Bronchial epithelial cell (primary cell): Measurements from ENCODE around the gene ZDHHC13. TPM values are rescaled to one million over a fixed set of nuclear protein-coding genes. Genes with fewer than 3 reads are reported as not detected.

ENCODE experiments used
- DNase-seq: peaks from one replicate; pipeline ENCODE4 v3.0.0-alpha.2; 2010; ENCODE audit warnings: low read depth
- FAIRE-seq: peaks from 2 replicates; lab custom pipeline; 2011; peaks lifted over from hg19 to GRCh38; lab: Jason Lieb, UNC
- H3K27me3 ChIP-seq: 2 replicates; pipeline ENCODE4 v1.5.1; 2011; ENCODE audit warnings: low read length; ENCODE audit not compliant: control insufficient read depth, insufficient read depth
- H3K36me3 ChIP-seq: 2 replicates; pipeline ENCODE4 v1.5.1; 2011; ENCODE audit warnings: low read length; ENCODE audit not compliant: control insufficient read depth, insufficient read depth
- H3K4me3 ChIP-seq: 2 replicates; pipeline ENCODE4 v1.5.1; 2011; ENCODE audit warnings: mild to moderate bottlenecking, low read depth, low read length, control low read depth
- CTCF ChIP-seq: IDR thresholded peaks from 2 replicates; pipeline ENCODE4 v1.5.1; 2011; ENCODE audit warnings: mild to moderate bottlenecking, moderate library complexity, low read length, control low read depth, inconsistent platforms; ENCODE audit not compliant: insufficient read depth, severe bottlenecking
- total RNA-seq: library from RNA; depleted of rRNA; stranded (reverse); fragments of >200 nt; gene quantifications from 2 replicates; pipeline ENCODE4 v1.2.1, GENCODE V29; 2014

The ZDHHC13 gene
- total RNA-seq, 1 donor from 2014 or later = 21.6 TPM

- no peaks in the 10 kb centered on the region for H3K36me3 ChIP-seq
- peaks cover 2% of the 10 kb centered on the region for H3K27me3 ChIP-seq
- no peak overlapping the region for H3K4me3 ChIP-seq
- TF ChIP-seq CTCF = no peak
- FAIRE-seq (no peak), DNase-seq (no peak)
Measured at GRCh38 chr11:19204836-19205235, 87.9 kb downstream of the ZDHHC13 start.

GRCh38 chr11:19208181-19208580 lies 91.2 kb downstream of the ZDHHC13 start:
- FAIRE-seq (no peak), DNase-seq (no peak)
- no peak overlapping the region for H3K4me3 ChIP-seq
- peaks cover 2% of the 10 kb centered on the region for H3K27me3 ChIP-seq
- TF ChIP-seq CTCF = no peak
- H3K36me3 ChIP-seq = no peaks in the 10 kb centered on the region

GRCh38 chr11:19208959-19209546 lies 92.1 kb downstream of the ZDHHC13 start:
- no peak for TF ChIP-seq CTCF
- no peaks in the 10 kb centered on the region for H3K36me3 ChIP-seq
- FAIRE-seq (no peak), DNase-seq (no peak)
- H3K27me3 ChIP-seq = peaks cover 2% of the 10 kb centered on the region
- no peak overlapping the region for H3K4me3 ChIP-seq

- no peaks in the 10 kb centered on the region for H3K36me3 ChIP-seq
- FAIRE-seq (no peak), DNase-seq (no peak)
- no peak for TF ChIP-seq CTCF
- H3K27me3 ChIP-seq = peaks cover 2% of the 10 kb centered on the region
- no peak overlapping the region for H3K4me3 ChIP-seq
Measured at GRCh38 chr11:19209617-19210370, 92.8 kb downstream of the ZDHHC13 start.

- DNase-seq (no peak), FAIRE-seq (no peak)
- H3K27me3 ChIP-seq = no peaks in the 10 kb centered on the region
- H3K4me3 ChIP-seq = no peak overlapping the region
- no peaks in the 10 kb centered on the region for H3K36me3 ChIP-seq
- TF ChIP-seq CTCF = no peak
Measured at GRCh38 chr11:19216021-19216420, 99.1 kb downstream of the ZDHHC13 start.
